HG03460 (cell line): ENCODE data around the gene U2AF2.

Experiments used
- ATAC-seq: cut with Tn5 transposase; IDR thresholded peaks from one replicate; pipeline ENCODE4 v1.9.1; 2021; ENCODE audit not compliant: unreplicated experiment

U2AF2 gene

DNA sequence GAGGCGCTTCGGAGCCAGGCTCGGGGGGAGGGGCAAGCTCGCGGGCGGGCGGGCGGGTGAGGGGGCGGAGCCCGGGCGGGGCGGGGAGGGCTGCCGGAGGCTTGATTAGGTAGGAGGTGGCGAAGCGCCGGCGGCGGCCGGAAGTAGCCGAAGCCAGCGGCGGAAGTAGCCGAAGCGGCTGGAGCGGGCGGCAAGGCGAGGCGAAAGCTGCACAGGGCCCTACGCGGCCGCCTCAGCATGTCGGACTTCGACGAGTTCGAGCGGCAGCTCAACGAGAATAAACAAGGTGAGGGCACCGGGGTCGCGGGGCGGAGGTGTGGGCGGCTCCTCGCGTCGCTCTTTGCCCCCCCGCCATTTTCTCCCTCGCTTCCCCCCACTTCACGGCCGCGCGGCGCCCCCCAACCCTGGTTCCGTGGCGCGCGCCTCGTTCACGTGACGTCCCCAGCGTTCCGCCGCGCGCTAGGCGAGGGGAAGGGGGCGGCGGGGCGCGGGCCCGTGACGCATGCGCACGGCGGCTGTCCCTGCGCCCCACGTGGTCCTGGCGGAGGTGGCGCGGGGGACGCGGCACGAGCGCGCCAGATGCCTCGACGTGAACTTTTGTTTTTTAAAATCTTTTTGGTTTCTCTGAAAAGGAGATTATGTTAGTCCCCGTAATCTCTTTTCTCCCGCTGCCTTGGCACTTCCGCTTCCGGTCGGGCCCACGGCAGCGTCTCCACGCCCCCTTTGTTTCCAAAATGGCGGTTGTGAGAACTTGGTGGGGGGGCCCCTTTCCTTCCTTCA, at the start of gene U2AF2:
U2AF2 (plus strand) TSS at position 168 of the 780 bp plus-strand sequence; CDS start at position 238, 70 bp downstream.
- ATAC-seq = peak; percentile 22

DNA sequence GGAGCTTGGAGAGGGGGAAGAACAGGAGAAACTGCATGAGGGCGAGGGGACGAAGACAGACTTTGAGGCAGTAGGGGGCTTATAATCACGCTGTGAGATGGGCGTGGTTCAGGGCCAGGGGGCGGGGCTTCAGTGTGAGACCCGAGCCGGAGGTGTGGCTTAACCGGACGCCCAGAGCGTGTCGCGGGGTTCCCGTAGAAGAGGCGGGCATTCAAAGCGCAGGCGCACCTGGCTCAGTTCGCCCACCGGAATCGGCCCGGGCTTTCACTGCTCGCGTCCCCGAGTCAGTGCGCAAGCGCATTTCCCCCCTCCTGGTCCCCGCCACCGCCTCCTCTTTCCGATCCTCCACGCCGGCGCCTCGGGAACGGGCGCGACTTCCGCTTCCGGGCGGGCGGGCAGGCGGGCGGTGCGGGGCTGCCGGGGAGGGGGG, 49.6 kb upstream of the U2AF2 start:
- ATAC-seq = peak; percentile 67

DNA sequence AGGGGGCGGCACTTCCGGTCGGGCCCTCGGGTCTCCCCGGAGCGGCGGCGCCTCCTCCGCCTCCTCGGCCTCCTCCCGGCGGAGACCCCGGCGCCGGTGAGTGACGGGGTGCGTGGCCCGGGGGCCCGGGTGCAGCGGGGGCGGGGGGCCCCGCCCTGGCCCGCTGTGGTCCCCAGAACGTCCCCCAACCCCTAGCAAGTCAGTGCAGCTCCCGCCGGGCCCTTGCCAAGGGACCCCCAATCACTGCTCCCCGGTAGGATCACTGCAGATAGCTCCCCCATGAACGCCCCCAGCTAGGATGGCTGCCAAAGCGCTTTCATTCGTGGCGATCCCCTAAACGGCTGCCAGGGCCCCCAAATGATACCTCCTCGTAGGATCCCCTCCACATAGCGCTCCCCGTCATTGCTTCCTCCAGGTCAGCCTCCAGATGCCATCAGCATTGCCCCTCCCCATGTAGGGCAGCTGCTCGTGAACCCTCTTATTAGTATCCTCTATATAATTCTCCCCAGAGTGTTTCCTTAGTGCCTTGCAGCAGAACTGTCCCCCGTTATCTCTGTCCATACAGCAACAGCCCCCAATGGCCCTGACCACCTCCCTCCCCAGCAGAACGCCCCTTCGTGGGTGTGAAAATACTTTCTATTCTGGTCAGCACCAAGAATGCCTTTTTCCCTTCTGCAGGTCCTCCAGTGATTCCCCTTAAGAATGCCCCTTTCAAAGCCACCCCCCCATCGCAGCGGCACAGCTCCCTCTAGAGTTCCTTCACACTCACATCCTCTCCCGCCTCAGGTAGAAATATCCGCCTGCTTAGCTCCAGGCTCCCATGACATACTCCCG, 49.0 kb upstream of the U2AF2 start, which contains the start of gene ZNF865:
ZNF865 (plus strand) TSS at position 11 of the 834 bp plus-strand sequence. CDS start 7,972 bp downstream, outside the sequence.
- peak; percentile 37 for ATAC-seq

DNA sequence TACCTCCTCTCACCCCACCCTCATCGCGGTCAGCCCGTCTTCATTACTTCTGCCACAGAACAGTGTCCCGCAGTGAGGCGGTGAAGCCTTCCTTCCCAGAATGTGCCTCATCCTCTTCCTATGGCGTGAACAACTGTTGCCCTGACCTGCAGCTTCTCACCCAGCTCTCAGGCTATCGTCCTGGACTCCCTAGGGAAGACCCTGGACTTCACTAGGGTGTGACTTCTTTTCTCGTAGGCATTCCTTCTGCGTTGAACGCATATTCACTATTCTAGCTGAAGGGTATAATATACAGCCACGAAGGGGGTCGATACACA, 48.4 kb upstream of the U2AF2 start:
- no peak for ATAC-seq

DNA sequence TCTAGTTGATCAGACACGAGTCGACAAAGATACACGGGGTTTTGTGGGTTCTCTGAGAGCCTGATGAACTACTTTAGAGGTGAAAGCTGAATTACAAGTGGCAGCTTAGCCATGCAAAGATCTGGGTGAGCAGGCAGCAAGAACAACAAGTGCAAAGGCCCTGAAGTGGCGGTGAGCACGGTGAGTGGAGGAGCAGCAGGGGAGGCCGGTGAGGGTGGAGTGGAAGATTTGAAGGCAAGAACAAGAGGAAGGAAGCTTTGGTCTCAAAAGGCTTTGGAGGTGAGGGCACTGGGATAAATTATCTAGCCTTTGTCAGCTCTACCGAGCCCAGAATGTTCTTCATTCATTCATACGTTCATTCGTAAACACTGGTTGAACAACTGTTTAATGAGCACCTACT, 48.0 kb upstream of the U2AF2 start:
- no peak for ATAC-seq

DNA sequence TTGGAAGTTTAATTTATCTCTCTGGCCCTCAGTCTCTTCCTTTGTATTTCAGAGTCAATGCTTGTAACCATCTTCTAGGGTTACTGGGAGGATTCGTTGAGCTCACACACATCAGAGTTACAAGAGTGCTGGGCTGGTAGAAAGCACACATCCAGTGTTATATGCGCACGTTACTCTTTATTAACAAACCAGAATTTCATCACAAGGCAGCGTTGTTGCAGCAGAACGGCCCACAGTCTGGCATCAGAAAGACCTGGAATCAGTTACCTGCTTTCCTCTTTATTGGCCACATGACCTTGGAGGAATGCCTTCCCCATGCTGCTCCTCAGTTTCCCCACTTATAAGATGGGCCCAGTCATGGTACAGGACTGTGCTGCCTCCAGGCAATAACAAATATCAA, 45.5 kb upstream of the U2AF2 start:
- ATAC-seq = no peak

DNA sequence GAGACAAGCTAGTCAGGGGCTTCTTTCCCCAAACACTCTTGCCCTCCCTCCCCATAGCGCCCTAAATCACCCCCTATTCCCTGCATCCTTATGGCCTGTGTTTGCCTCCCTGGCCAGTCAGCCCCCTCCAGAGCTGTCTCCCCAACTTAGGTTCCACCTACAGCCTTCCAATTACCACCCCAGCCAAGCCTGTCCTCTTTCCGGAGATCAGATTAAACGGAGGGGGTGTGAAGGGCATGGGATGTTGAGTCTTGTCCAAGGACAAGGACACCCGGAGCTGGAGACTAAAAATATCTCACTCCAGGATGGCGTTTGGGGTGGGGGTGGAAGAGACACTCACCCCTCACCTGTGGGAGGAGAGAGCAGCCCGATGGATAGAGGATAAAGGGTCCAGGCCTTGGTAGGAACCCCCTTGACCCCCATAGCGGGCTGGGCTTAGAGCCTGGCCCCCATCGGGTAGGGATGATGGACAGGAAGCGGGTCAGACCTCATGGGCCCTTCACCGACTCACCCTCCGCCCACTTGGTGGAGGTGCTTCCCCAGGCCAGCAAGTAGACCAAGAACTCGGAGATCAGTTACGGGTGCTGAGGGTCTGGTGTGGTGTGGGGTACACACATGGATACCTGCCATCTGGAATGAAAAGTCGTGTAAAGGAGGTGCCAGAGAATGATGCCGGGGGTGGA, 43.4 kb upstream of the U2AF2 start:
- no peak for ATAC-seq

DNA sequence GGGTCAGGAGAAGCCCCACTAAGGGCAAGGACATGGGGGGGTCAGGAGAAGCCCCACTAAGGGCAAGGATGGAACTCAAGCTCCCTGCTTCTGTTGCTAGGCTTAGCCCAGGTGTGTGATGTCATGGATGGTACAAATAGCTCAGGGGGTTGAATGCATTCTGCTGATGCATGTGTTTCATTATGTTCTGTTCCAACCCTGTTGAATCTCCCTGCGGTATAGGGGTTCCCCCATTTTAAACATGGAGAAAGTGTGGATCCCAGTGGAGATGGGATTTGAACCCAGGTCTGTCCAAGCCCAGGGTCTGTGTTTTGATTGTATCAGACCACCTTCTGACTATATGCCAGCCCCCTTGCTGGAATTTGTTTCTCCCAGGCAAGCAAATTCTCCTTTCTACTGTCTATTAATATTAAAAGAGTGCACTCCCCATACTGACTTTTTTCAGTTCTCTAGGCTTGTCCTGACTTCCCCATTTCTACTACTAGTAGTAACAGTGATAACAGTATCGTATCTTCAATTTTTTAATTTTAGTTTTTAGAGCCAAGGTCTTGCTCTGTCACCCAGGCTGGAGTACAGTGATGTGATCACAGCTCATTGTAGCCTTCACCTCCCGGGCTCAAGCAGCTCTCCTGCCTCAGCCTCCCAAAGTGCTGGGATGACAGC, 42.7 kb upstream of the U2AF2 start:
- no peak for ATAC-seq

DNA sequence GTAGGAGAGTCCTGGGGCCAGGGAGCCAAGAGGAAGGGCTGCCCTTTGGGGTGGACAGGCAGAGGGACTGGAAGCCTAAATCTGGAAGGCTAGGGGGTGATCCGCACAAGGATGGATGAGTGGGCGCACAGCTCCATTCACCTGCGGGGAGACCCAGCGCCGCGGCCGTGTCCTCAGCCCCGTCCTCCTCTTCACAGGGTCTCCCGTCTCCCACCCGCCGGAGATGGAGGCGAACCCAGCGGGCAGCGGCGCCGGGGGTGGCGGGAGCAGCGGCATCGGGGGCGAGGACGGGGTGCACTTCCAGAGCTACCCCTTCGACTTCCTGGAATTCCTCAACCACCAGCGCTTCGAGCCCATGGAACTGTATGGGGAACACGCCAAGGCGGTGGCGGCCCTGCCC, 41.4 kb upstream of the U2AF2 start:
- no peak for ATAC-seq

DNA sequence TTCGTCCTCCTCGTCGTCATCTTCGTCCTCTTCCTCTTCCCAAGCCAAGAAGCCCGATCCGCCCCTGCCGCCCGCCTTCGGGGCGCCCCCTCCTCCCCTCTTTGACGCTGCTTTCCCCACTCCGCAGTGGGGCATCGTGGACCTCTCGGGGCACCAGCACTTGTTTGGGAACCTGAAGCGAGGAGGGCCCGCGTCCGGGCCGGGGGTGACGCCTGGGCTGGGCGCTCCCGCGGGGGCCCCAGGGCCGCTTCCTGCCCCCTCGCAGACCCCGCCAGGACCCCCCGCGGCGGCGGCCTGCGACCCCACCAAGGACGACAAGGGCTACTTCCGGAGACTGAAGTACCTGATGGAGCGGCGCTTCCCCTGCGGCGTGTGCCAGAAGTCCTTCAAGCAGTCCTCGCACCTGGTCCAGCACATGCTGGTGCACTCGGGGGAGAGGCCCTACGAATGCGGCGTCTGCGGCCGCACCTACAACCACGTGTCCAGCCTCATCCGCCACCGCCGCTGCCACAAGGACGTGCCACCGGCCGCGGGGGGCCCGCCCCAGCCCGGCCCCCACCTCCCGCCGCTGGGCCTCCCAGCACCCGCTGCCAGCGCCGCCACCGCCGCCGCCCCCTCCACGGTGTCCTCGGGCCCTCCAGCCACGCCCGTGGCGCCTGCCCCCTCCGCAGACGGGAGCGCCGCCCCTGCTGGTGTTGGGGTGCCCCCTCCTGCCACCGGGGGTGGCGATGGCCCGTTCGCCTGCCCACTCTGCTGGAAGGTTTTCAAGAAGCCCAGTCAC, 40.7 kb upstream of the U2AF2 start:
- no peak for ATAC-seq

DNA sequence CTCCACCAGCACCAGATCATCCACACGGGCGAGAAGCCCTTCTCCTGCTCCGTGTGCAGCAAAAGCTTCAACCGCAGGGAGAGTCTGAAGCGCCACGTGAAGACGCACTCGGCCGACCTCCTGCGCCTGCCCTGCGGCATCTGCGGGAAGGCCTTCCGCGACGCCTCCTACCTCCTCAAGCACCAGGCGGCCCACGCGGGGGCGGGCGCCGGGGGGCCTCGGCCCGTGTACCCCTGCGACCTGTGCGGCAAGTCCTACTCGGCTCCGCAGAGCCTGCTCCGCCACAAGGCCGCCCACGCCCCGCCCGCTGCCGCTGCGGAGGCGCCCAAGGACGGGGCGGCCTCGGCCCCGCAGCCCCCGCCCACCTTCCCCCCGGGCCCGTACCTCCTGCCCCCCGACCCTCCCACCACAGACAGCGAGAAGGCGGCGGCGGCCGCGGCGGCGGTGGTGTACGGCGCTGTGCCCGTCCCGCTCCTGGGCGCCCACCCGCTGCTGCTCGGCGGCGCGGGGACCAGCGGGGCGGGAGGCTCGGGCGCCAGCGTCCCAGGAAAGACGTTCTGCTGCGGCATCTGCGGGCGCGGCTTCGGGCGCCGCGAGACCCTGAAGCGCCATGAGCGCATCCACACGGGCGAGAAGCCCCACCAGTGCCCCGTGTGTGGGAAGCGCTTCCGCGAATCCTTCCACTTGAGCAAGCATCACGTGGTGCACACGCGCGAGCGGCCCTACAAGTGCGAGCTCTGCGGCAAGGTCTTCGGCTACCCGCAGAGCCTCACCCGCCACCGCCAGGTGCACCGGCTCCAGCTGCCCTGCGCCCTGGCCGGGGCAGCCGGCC, 39.9 kb upstream of the U2AF2 start:
- ATAC-seq = no peak

DNA sequence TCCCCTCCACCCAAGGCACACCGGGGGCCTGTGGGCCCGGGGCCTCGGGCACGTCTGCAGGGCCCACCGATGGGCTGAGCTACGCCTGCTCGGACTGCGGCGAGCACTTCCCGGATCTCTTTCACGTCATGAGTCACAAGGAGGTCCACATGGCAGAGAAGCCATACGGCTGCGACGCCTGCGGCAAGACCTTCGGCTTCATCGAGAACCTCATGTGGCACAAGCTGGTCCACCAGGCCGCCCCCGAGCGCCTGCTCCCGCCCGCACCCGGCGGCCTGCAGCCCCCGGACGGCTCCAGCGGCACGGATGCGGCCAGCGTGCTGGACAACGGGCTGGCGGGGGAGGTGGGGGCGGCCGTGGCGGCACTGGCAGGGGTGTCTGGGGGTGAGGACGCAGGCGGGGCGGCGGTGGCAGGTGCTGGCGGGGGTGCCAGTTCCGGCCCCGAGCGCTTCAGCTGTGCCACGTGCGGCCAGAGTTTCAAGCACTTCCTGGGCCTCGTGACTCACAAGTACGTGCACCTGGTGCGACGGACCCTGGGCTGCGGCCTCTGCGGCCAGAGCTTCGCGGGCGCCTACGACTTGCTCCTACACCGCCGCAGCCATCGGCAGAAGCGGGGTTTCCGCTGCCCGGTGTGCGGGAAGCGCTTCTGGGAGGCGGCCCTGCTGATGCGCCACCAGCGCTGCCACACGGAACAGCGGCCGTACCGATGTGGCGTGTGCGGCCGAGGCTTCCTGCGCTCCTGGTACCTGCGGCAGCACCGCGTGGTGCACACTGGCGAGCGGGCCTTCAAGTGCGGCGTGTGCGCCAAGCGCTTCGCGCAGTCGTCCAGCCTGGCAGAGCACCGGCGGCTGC, 39.1 kb upstream of the U2AF2 start:
- no peak for ATAC-seq

DNA sequence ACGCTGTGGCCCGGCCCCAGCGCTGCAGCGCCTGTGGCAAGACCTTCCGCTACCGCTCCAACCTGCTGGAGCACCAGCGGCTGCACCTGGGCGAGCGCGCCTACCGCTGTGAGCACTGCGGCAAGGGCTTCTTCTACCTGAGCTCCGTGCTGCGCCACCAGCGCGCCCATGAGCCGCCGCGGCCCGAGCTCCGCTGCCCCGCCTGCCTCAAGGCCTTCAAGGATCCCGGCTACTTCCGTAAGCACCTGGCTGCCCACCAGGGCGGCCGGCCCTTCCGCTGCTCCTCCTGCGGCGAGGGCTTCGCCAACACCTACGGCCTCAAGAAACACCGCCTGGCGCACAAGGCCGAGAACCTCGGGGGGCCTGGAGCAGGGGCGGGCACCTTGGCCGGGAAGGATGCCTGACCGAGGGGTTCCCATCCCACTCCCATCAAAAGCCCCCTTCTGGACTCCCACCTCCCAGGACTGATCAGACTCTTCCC, 38.4 kb upstream of the U2AF2 start:
- no peak for ATAC-seq

DNA sequence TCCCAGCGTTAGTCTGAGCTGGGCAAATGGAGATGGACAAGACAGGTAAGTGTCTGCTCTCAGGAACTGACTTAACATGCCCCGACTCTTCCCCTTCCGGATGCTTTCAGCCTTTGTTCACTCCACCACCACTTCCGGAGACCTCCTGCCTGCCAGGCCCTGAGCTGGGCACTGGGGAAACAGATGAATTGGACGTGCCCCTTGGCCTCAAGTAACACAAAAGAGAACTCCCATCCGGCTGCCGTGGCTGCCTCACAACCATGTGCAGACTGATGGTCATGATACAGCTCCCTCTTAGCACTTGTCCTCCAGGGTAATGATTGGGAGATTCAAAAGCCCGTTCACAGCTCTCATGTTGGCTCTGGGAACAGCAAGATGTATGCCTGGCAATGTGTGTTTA, 37.4 kb upstream of the U2AF2 start:
- no peak for ATAC-seq

DNA sequence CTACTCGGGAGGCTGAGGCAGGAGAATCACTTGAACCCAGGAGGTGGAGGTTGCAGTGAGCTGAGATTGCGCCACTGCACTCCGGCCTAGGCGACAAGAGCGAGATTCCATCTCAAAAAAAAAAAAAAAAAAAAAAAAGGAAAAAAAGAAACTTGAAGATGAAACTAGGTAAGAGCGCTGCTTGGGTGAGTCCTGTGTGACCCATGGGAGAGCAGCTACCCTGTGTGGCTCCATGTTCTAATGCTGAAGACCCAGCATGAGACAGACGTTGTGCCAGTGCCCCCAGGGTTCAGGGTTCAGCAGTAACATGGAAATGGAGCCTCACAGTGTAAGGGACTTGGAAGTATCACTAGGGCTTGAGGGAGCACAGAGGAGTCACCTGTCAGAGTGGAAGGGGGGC, 36.4 kb upstream of the U2AF2 start:
- no peak for ATAC-seq

DNA sequence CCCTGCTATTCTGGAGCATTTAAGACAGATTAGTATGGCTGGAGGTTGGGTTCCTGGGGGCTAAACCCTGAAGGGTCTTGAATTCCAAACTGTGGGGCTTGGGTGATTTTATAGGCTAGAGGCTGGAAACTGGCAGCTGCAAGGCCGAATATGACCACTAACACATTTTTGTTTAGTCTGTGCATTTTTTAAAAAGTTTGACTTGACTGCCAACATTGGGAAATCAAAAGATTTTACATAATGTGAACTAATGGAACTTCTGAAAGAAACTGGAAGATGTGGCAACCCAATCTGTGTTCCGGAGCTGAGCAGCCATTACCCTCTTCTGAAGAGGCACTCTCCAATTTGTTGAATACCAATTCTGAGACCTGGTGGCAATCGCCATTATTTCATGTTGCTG, 35.5 kb upstream of the U2AF2 start:
- no peak for ATAC-seq

DNA sequence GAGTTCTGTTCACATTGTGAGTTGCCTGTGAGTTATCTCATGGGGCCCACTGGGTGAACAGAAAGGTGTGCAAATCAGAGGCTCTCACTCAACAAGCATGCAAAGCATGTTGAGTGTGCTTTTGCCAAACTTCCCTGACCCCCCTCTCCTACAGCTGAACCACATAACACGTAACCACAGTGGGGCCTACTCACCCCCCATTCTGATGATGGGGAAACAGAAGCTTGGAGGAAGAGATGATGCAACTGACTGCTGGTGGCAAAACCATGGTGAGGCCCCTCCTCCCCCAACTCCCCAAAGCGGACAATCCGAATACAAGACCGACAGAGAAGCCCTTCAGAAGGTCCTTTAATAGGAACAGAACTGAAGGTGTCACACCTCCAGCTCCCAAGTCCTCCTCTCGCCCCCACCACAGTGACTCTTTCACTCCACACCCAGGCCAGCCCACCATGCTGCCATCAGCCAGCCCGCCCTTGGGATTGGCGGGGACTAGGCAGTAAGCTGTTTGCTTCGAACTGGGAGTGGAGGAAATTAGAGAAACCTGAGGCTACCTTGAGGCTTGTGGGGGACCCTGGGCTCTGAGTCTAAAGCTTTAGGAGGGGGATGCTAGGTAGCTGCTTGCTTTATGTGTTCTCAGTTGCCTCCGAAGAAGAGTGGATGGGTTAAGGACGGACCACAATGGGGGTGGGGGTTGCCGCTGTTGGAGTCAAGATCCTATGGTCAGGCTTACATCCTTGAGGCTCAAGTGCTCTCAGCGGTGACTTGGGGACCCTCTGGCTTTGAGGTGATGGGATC, 34.2 kb upstream of the U2AF2 start:
- ATAC-seq = no peak
